ENCODE data around the gene WIPI1.

Gene WIPI1

GRCh38 chr17:68484458-68484857 is 27.2 kb upstream of the WIPI1 start:
- 95% methylated on average over 2 of the region's 2 CpGs for WGBS
- Histone ChIP-seq H3K4me3 (ENCODE audit: low read length) (no peak overlapping the region), H3K27me3 (ENCODE audit: insufficient read depth, low read length) (no peaks in the 10 kb centered on the region), H3K27ac (ENCODE audit: low read depth, low read length) (no peak overlapping the region), H3K36me3 (ENCODE audit: insufficient read depth, low read length) (no peaks in the 10 kb centered on the region), H3K9me3 (ENCODE audit: insufficient read depth, low read depth, low read length) (no peaks in the 10 kb centered on the region), H3K9ac (ENCODE audit: low read depth, low read length) (no peak overlapping the region), H3K4me1 (ENCODE audit: insufficient read depth, low read length) (no peaks in the 10 kb centered on the region)

GRCh38 chr17:68482576-68483041 is 25.3 kb upstream of the WIPI1 start:
- Histone ChIP-seq H3K27me3 (ENCODE audit: insufficient read depth, low read length) (no peaks in the 10 kb centered on the region), H3K4me1 (ENCODE audit: insufficient read depth, low read length) (no peaks in the 10 kb centered on the region), H3K36me3 (ENCODE audit: insufficient read depth, low read length) (no peaks in the 10 kb centered on the region), H3K9ac (ENCODE audit: low read depth, low read length) (no peak overlapping the region), H3K9me3 (ENCODE audit: insufficient read depth, low read depth, low read length) (no peaks in the 10 kb centered on the region), H3K4me3 (ENCODE audit: low read length) (no peak overlapping the region), H3K27ac (ENCODE audit: low read depth, low read length) (no peak overlapping the region)
- 94% methylated on average over 4 of the region's 4 CpGs for WGBS

- H3K4me1 ChIP-seq (ENCODE audit: insufficient read depth, low read length), result no peaks in the 10 kb centered on the region
- 92% methylated on average over 3 of the region's 4 CpGs for WGBS
- H3K9me3 ChIP-seq (ENCODE audit: insufficient read depth, low read depth, low read length), result no peaks in the 10 kb centered on the region
- H3K4me3 ChIP-seq (ENCODE audit: low read length), result no peak overlapping the region
- no peaks in the 10 kb centered on the region for H3K27me3 ChIP-seq (ENCODE audit: insufficient read depth, low read length)
- H3K27ac ChIP-seq (ENCODE audit: low read depth, low read length), result no peak overlapping the region
- H3K36me3 ChIP-seq (ENCODE audit: insufficient read depth, low read length), result no peaks in the 10 kb centered on the region
- no peak overlapping the region for H3K9ac ChIP-seq (ENCODE audit: low read depth, low read length)
Measured at GRCh38 chr17:68480885-68481284, 23.6 kb upstream of the WIPI1 start.

- Histone ChIP-seq H3K9ac (ENCODE audit: low read depth, low read length) (no peak overlapping the region), H3K27me3 (ENCODE audit: insufficient read depth, low read length) (no peaks in the 10 kb centered on the region), H3K4me3 (ENCODE audit: low read length) (no peak overlapping the region), H3K9me3 (ENCODE audit: insufficient read depth, low read depth, low read length) (no peaks in the 10 kb centered on the region), H3K36me3 (ENCODE audit: insufficient read depth, low read length) (no peaks in the 10 kb centered on the region), H3K4me1 (ENCODE audit: insufficient read depth, low read length) (0 out of 2 replicates have a peak, but pooled peaks cover under 1% of the 10 kb centered on the region), H3K27ac (ENCODE audit: low read depth, low read length) (no peak overlapping the region)
- 100% methylated on average over 1 of the region's 1 CpG for WGBS
Measured at GRCh38 chr17:68470961-68471360, 13.7 kb upstream of the WIPI1 start.

- Histone ChIP-seq H3K9me3 (ENCODE audit: insufficient read depth, low read depth, low read length) (no peaks in the 10 kb centered on the region), H3K27ac (ENCODE audit: low read depth, low read length) (no peak overlapping the region), H3K9ac (ENCODE audit: low read depth, low read length) (no peak overlapping the region), H3K27me3 (ENCODE audit: insufficient read depth, low read length) (no peaks in the 10 kb centered on the region), H3K4me1 (ENCODE audit: insufficient read depth, low read length) (0 out of 2 replicates have a peak, but pooled peaks cover 4% of the 10 kb centered on the region), H3K4me3 (ENCODE audit: low read length) (no peak overlapping the region), H3K36me3 (ENCODE audit: insufficient read depth, low read length) (no peaks in the 10 kb centered on the region)
- 60% methylated on average over 1 of the region's 1 CpG for WGBS
Measured at GRCh38 chr17:68468788-68469187, 11.5 kb upstream of the WIPI1 start.

GRCh38 chr17:68468334-68468733 is 11.0 kb upstream of the WIPI1 start:
- Histone ChIP-seq H3K27me3 (ENCODE audit: insufficient read depth, low read length) (no peaks in the 10 kb centered on the region), H3K36me3 (ENCODE audit: insufficient read depth, low read length) (no peaks in the 10 kb centered on the region), H3K4me1 (ENCODE audit: insufficient read depth, low read length) (0 out of 2 replicates have a peak, but pooled peaks cover 4% of the 10 kb centered on the region), H3K27ac (ENCODE audit: low read depth, low read length) (no peak overlapping the region), H3K4me3 (ENCODE audit: low read length) (no peak overlapping the region), H3K9ac (ENCODE audit: low read depth, low read length) (no peak overlapping the region), H3K9me3 (ENCODE audit: insufficient read depth, low read depth, low read length) (no peaks in the 10 kb centered on the region)
- WGBS, result 68% methylated on average over 5 of the region's 5 CpGs

GRCh38 chr17:68463211-68464019 is 6.1 kb upstream of the WIPI1 start:
- Histone ChIP-seq H3K9me3 (ENCODE audit: insufficient read depth, low read depth, low read length) (no peaks in the 10 kb centered on the region), H3K36me3 (ENCODE audit: insufficient read depth, low read length) (no peaks in the 10 kb centered on the region), H3K4me3 (ENCODE audit: low read length) (no peak overlapping the region), H3K9ac (ENCODE audit: low read depth, low read length) (no peak overlapping the region), H3K27me3 (ENCODE audit: insufficient read depth, low read length) (peaks cover 11% of the 10 kb centered on the region; the same call in 1 of the 2 replicates), H3K27ac (ENCODE audit: low read depth, low read length) (no peak overlapping the region), H3K4me1 (ENCODE audit: insufficient read depth, low read length) (peaks cover 19% of the 10 kb centered on the region)
- WGBS, result 69% methylated on average over 6 of the region's 6 CpGs

GRCh38 chr17:68462381-68463210 is 5.3 kb upstream of the WIPI1 start:
- no peak overlapping the region for H3K4me3 ChIP-seq (ENCODE audit: low read length)
- H3K27me3 ChIP-seq (ENCODE audit: insufficient read depth, low read length), result peaks cover 15% of the 10 kb centered on the region; the same call in 1 of the 2 replicates
- 56% methylated on average over 15 of the region's 15 CpGs for WGBS
- peaks cover 23% of the 10 kb centered on the region for H3K4me1 ChIP-seq (ENCODE audit: insufficient read depth, low read length)
- no peak overlapping the region for H3K27ac ChIP-seq (ENCODE audit: low read depth, low read length)
- no peaks in the 10 kb centered on the region for H3K9me3 ChIP-seq (ENCODE audit: insufficient read depth, low read depth, low read length)
- no peaks in the 10 kb centered on the region for H3K36me3 ChIP-seq (ENCODE audit: insufficient read depth, low read length)
- H3K9ac ChIP-seq (ENCODE audit: low read depth, low read length), result no peak overlapping the region

GRCh38 chr17:68461589-68461988 is 4.3 kb upstream of the WIPI1 start:
- Histone ChIP-seq H3K27ac (ENCODE audit: low read depth, low read length) (no peak overlapping the region), H3K9ac (ENCODE audit: low read depth, low read length) (no peak overlapping the region), H3K4me1 (ENCODE audit: insufficient read depth, low read length) (peaks cover 23% of the 10 kb centered on the region), H3K9me3 (ENCODE audit: insufficient read depth, low read depth, low read length) (no peaks in the 10 kb centered on the region), H3K36me3 (ENCODE audit: insufficient read depth, low read length) (no peaks in the 10 kb centered on the region), H3K27me3 (ENCODE audit: insufficient read depth, low read length) (peaks cover 15% of the 10 kb centered on the region; the same call in 1 of the 2 replicates), H3K4me3 (ENCODE audit: low read length) (no peak overlapping the region)
- 59% methylated on average over 5 of the region's 5 CpGs for WGBS

GRCh38 chr17:68461122-68461539 is 3.8 kb upstream of the WIPI1 start:
- 85% methylated on average over 1 of the region's 1 CpG for WGBS
- H3K9ac ChIP-seq (ENCODE audit: low read depth, low read length), result no peak overlapping the region
- H3K4me3 ChIP-seq (ENCODE audit: low read length), result no peak overlapping the region

GRCh38 chr17:68460715-68461114 is 3.4 kb upstream of the WIPI1 start:
- H3K4me3 ChIP-seq (ENCODE audit: low read length), result no peak overlapping the region
- peaks cover 28% of the 10 kb centered on the region for H3K4me1 ChIP-seq (ENCODE audit: insufficient read depth, low read length)
- peaks cover 15% of the 10 kb centered on the region; the same call in 1 of the 2 replicates for H3K27me3 ChIP-seq (ENCODE audit: insufficient read depth, low read length)
- H3K9me3 ChIP-seq (ENCODE audit: insufficient read depth, low read depth, low read length), result no peaks in the 10 kb centered on the region
- no peaks in the 10 kb centered on the region for H3K36me3 ChIP-seq (ENCODE audit: insufficient read depth, low read length)
- no peak overlapping the region for H3K9ac ChIP-seq (ENCODE audit: low read depth, low read length)
- no peak overlapping the region for H3K27ac ChIP-seq (ENCODE audit: low read depth, low read length)

More at GRCh38 chr17:68461122-68461539, 3.8 kb upstream of the WIPI1 start:
- Histone ChIP-seq H3K9me3 (ENCODE audit: insufficient read depth, low read depth, low read length) (no peaks in the 10 kb centered on the region), H3K4me1 (ENCODE audit: insufficient read depth, low read length) (peaks cover 27% of the 10 kb centered on the region), H3K27me3 (ENCODE audit: insufficient read depth, low read length) (peaks cover 15% of the 10 kb centered on the region; the same call in 1 of the 2 replicates), H3K27ac (ENCODE audit: low read depth, low read length) (no peak overlapping the region), H3K36me3 (ENCODE audit: insufficient read depth, low read length) (no peaks in the 10 kb centered on the region)

Data from HUES64 (cell line).